BLaER1 treated with 17β-estradiol and CSF1 and Interleukin-3, amounts not matched to agents 10 nM and 100 nM (cell line): Measurements from ENCODE around the gene CATSPERE.

Source experiments
- H3K27ac ChIP-seq, 11 experiments: shearing (Covaris generic); formaldehyde crosslinking; 2 replicates each; pipeline ENCODE4 v1.8.1; 2022
- H3K27me3 ChIP-seq, 11 experiments: shearing (Covaris generic); formaldehyde crosslinking; 2 replicates each; pipeline ENCODE4 v1.8.1; 2022
- H3K36me3 ChIP-seq, 11 experiments: shearing (Covaris generic); formaldehyde crosslinking; 2 replicates each; pipeline ENCODE4 v1.8.1; 2022
- H3K4me1 ChIP-seq, 10 experiments: shearing (Covaris generic); formaldehyde crosslinking; 2 replicates each; pipeline ENCODE4 v1.8.1; 2022
- H3K4me2 ChIP-seq, 11 experiments: shearing (Covaris generic); formaldehyde crosslinking; 2 replicates each; pipeline ENCODE4 v1.8.1; 2022
- H3K4me3 ChIP-seq, 10 experiments: shearing (Covaris generic); formaldehyde crosslinking; 2 replicates each; pipeline ENCODE4 v1.8.1; 2022
- H3K9ac ChIP-seq, 11 experiments: shearing (Covaris generic); formaldehyde crosslinking; 2 replicates each; pipeline ENCODE4 v1.8.1; 2022
- H3K9me3 ChIP-seq, 11 experiments: shearing (Covaris generic); formaldehyde crosslinking; replicated peaks in 1 of 11; 2 replicates each; pipeline ENCODE4 v1.8.1; 2022
- H4K20me1 ChIP-seq, 11 experiments: shearing (Covaris generic); formaldehyde crosslinking; 2 replicates each; pipeline ENCODE4 v1.8.1; 2022
- Cebpa-rat ChIP-seq, 11 experiments: shearing (Covaris generic); IDR thresholded peaks; 2 replicates each; pipeline ENCODE4 v1.8.1; 2022

CATSPERE gene

DNA sequence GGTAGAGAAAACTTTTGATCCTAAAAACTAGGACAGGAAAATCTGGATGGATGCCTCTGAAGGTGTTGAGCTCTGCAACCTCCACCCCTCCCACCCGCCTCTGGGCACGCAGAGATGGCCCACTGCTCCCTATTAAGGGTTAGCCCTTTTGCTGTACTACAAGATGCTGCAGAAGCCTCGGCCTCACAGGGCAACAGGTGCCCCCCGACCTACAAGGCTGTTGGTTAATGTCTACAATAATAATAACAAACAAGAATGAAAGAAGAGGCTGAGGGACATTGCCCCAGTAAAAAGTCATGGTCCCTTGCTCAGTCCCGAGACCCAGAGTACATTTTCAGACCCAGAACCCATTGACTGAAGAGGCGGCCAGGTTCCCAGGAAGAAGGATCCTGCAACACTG lies 184.3 kb downstream of the CATSPERE start:
- no peak overlapping the region for H3K9ac ChIP-seq
- TF ChIP-seq Cebpa-rat (IDR thresholded peaks at IDR 0.05), result no peak
- no peak overlapping the region for H3K4me2 ChIP-seq
- H3K4me1 ChIP-seq, result no peaks in the 10 kb centered on the region
- no peaks in the 10 kb centered on the region for H3K36me3 ChIP-seq
- H3K4me3 ChIP-seq, result no peak overlapping the region
- no peaks in the 10 kb centered on the region for H3K27me3 ChIP-seq
- H3K27ac ChIP-seq, result no peak overlapping the region
- peaks cover 0 to 8% (median 0%) of the 10 kb centered on the region in 11 experiments; a peak in 3 of 22 replicates for H3K9me3 ChIP-seq
- H4K20me1 ChIP-seq, result no peaks in the 10 kb centered on the region

GRCh38 chr1:244645890-244646289 lies 184.8 kb downstream of the CATSPERE start:
- no peaks in the 10 kb centered on the region for H3K4me1 ChIP-seq
- H3K27me3 ChIP-seq, result no peaks in the 10 kb centered on the region
- no peak for TF ChIP-seq Cebpa-rat (IDR thresholded peaks at IDR 0.05)
- no peaks in the 10 kb centered on the region for H4K20me1 ChIP-seq
- H3K4me2 ChIP-seq, result no peak overlapping the region
- peaks cover 0 to 8% (median 0%) of the 10 kb centered on the region in 11 experiments; a peak in 3 of 22 replicates for H3K9me3 ChIP-seq
- no peak overlapping the region for H3K4me3 ChIP-seq
- H3K9ac ChIP-seq, result no peak overlapping the region
- H3K36me3 ChIP-seq, result no peaks in the 10 kb centered on the region
- no peak overlapping the region for H3K27ac ChIP-seq

DNA sequence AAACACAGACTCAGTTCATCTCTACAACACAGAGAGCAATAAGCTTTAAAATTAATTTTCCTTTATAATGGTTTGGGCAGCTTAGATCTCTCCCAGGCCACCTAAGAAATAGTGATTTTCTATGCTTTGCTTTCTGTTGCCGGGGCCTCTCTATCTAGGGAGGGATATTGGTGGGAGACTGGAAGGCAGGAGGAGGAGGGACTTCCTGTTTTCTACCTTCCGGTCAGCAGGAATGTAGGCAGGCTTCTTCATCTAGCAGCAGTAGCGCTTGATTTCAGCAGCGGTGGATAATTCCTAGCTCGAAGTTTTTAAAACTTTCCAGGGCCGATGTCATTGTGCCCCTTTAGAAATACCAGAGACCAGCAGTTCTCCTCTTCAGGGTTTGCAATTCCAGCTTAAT lies 186.7 kb downstream of the CATSPERE start:
- Histone ChIP-seq H4K20me1 (no peaks in the 10 kb centered on the region), H3K27me3 (no peaks in the 10 kb centered on the region), H3K27ac (no peak overlapping the region), H3K36me3 (no peaks in the 10 kb centered on the region), H3K4me3 (no peak overlapping the region), H3K9ac (no peak overlapping the region), H3K9me3 (peaks cover 0 to 8% (median 0%) of the 10 kb centered on the region in 11 experiments; a peak in 3 of 22 replicates), H3K4me1 (peaks cover 5 to 8% (median 6%) of the 10 kb centered on the region in 10 experiments; a peak in 16 of 20 replicates), H3K4me2 (no peak overlapping the region)
- TF ChIP-seq Cebpa-rat (IDR thresholded peaks at IDR 0.05), result no peak

- Histone ChIP-seq H3K36me3 (peaks cover 7 to 16% (median 12%) of the 10 kb centered on the region in 11 experiments; a peak in 21 of 22 replicates), H3K4me3 (peak overlapping the region; percentile 55 to 95 (median 84)), H4K20me1 (peaks cover 8 to 40% (median 27%) of the 10 kb centered on the region in 11 experiments; a peak in 13 of 22 replicates), H3K9me3 (peaks cover 5 to 12% (median 10%) of the 10 kb centered on the region in 11 experiments; a peak in 21 of 22 replicates), H3K4me1 (peaks cover 18 to 30% (median 24%) of the 10 kb centered on the region in 10 experiments), H3K27ac (peak overlapping the region in 9 of 11 experiments; percentile 32 to 97 (median 92); a peak in 10 of 22 replicates), H3K4me2 (peak overlapping the region; percentile 60 to 93 (median 79)), H3K27me3 (no peaks in the 10 kb centered on the region), H3K9ac (peak overlapping the region; percentile 11 to 99 (median 93); a peak in 20 of 22 replicates)
- TF ChIP-seq Cebpa-rat (IDR thresholded peaks at IDR 0.05), result no peak
These were observed 191.0 kb downstream of the CATSPERE start for GRCh38 chr1:244651956-244652622.

DNA sequence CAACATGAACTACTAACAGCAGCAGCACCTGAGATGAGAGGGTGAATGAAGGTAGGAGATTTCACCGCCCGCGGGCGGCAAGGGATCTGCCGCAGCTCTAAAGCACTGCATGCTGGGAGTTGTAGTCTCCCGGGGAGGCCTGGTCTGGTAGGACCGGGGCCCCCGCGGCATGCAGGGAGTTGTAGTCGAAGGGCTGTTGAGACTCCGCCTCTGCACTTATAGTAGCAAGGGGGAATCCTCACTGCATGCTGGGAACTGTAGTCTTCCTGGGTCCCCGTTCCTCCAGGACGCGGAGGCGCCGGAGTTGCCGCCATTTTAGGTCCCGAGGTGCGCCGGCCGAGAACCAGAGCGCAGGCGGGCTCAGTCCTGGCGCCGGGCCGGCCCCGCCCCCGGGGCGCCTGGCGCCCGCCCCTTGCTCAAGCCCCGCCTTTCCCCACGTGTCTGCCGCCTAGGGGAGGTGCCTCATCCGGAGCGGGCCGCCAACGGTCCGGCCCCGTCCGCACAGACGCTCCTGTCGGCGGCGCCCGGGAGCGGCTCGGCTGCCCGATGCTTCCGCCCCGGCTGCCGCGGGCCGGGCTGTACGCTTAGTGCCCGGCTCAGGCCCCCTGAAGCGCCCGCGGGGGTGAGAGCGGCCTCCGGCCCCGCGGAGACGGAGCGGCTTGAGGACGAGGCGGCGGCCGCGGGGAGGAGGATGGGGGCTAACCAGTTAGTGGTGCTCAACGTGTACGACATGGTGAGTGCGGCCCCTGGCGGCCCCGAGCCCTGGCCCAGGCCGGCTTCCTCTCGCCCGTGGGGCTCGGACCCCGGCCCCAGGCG lies 191.8 kb downstream of the CATSPERE start, which contains the start of gene DESI2:
Gene DESI2, plus strand, starts transcription at position 504 of the 816 bp plus-strand sequence. Its CDS starts 188 bp downstream, at position 692.
- Histone ChIP-seq H4K20me1 (peaks cover 8 to 47% (median 27%) of the 10 kb centered on the region in 11 experiments; a peak in 13 of 22 replicates), H3K4me3 (peak within 1 kb of the TSS; percentile 80 to 96 (median 88)), H3K9ac (peak within 1 kb of the TSS; percentile 91 to 99 (median 95)), H3K4me2 (peak within 1 kb of the TSS; percentile 78 to 94 (median 91)), H3K27ac (peak within 1 kb of the TSS; percentile 91 to 97 (median 94)), H3K36me3 (peaks cover 14 to 23% (median 19%) of the 10 kb centered on the region in 11 experiments; a peak in 21 of 22 replicates), H3K9me3 (peaks cover 11 to 19% (median 17%) of the 10 kb centered on the region in 11 experiments; a peak in 21 of 22 replicates), H3K4me1 (peaks cover 18 to 30% (median 24%) of the 10 kb centered on the region in 10 experiments), H3K27me3 (no peaks in the 10 kb centered on the region)
- no peak for TF ChIP-seq Cebpa-rat (IDR thresholded peaks at IDR 0.05)

DNA sequence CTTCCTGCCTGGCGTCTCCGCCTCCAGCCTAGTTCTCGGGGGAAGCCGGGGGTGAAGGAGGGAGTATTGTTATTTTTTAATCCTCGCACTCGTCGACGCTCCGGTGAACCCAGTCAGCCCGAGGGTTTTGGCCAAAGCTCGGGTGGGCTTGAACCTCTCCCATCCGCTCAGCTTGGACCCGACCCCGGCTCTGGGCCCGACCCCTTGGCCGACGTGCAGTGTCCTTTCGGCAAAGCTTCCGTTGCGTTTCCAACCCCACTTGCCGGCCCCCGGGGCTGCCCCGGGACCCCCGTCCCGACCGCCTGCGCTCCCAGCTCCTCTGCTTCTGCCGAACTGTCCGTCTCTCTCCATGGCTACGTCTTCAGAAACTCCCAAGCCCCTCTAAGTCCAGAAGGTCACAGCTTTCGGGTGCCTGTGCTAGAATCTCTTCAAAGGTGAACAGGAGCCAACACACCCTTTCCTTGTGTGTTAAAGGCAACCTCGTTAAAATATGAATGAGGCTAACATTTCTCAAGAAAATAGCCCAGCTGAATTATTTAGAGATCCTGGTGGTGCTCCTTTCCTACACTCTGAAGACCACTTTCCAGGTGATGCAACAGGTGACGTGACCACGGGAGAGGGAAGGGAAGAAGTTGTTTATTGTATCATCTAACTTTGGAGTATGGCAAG lies 192.5 kb downstream of the CATSPERE start:
- no peaks in the 10 kb centered on the region for H3K27me3 ChIP-seq
- peaks cover 20 to 34% (median 27%) of the 10 kb centered on the region in 10 experiments for H3K4me1 ChIP-seq
- peak overlapping the region; percentile 80 to 96 (median 88) for H3K4me3 ChIP-seq
- H3K9me3 ChIP-seq, result peaks cover 11 to 26% (median 21%) of the 10 kb centered on the region in 11 experiments; a peak in 21 of 22 replicates
- peak overlapping the region; percentile 78 to 94 (median 87) for H3K4me2 ChIP-seq
- H3K9ac ChIP-seq, result peak overlapping the region; percentile 91 to 99 (median 95)
- no peak for TF ChIP-seq Cebpa-rat (IDR thresholded peaks at IDR 0.05)
- peak overlapping the region; percentile 91 to 97 (median 94) for H3K27ac ChIP-seq
- H3K36me3 ChIP-seq, result peaks cover 17 to 31% (median 26%) of the 10 kb centered on the region in 11 experiments; a peak in 21 of 22 replicates
- peaks cover 8 to 54% (median 29%) of the 10 kb centered on the region in 11 experiments; a peak in 14 of 22 replicates for H4K20me1 ChIP-seq

DNA sequence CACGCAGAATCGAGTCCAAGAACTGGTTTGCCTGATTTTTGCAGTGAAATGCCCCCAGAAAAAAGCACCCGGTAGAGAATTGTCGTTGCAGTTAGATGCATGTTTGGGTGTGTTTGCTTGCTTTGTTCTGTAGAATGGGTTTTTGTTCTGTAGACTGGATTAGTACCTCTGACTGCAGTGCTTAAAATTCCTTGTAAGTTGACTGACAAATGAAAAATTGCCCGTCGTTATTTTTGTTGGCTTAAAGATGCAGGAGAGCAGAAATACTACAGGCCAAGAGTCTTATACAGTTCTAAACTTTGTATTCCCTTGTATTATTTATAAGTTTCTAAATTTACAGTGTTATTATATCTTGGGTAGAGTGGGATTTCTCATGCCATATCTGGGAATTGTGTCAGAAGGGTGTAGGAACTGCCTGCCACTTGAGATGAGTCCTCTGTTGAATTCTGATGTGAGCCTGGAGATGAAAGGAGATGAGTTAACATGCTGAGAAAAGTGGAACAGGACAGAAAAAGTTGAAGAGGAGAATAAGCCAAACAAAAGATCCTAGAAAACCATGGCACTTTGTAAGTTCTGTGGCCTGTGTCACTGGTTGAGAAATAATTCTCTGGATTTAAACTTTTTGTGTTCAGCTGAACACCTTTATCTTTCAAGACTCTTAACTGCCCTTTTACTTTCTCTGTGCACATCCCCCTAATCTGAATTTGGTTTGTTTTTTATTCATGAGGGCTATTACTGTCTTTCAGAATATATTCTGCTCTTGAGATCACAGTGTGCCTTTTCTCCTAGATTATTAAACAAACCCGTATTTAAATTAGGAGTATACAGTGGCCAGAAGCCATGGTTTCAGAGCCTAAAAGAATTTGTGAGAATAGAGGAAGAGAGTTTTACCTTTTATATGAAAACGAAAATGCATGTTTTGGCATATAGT lies 193.3 kb downstream of the CATSPERE start:
- Histone ChIP-seq H3K27ac (peak overlapping the region; percentile 91 to 97 (median 94); a peak in 21 of 22 replicates), H4K20me1 (peaks cover 8 to 62% (median 34%) of the 10 kb centered on the region in 11 experiments; a peak in 14 of 22 replicates), H3K9me3 (peaks cover 11 to 28% (median 24%) of the 10 kb centered on the region in 11 experiments; a peak in 21 of 22 replicates), H3K27me3 (no peaks in the 10 kb centered on the region), H3K4me1 (peaks cover 20 to 34% (median 28%) of the 10 kb centered on the region in 10 experiments), H3K9ac (peak overlapping the region; percentile 91 to 99 (median 95)), H3K4me2 (peak overlapping the region; percentile 78 to 94 (median 87)), H3K4me3 (peak overlapping the region; percentile 80 to 96 (median 88)), H3K36me3 (peaks cover 22 to 39% (median 34%) of the 10 kb centered on the region in 11 experiments)
- TF ChIP-seq Cebpa-rat (IDR thresholded peaks at IDR 0.05), result no peak
